GM21529 (cell line): Measurements from ENCODE around the gene CYRIA.

ENCODE experiments used
- ATAC-seq: cut with Tn5 transposase; IDR thresholded peaks from one replicate; pipeline ENCODE4 v1.9.1; 2021; ENCODE audit not compliant: unreplicated experiment

Gene CYRIA

DNA sequence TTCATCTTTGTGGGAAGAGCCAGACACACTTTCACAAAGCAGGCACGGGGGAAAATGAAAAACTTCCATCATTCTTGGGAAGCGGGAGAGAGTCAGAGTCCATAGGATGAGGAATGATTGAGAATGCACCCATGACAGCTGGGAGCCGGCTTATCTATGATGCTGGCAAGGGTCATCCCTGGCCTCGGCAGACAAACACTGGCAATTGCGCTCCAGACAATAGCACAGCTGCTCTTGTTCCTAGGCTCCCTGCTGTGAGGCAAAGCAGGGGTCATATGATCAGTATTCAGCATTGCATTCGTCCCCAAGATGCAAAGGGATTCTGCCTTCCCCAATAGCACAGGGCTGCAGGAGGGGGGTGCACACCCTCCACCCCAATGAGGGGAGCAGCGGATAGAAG is 33.0 kb downstream of the CYRIA start:
- no peak for ATAC-seq

GRCh38 chr2:16630463-16630862 is 35.2 kb downstream of the CYRIA start:
- ATAC-seq: no peak

GRCh38 chr2:16629770-16630169 is 35.9 kb downstream of the CYRIA start:
- ATAC-seq: no peak

DNA sequence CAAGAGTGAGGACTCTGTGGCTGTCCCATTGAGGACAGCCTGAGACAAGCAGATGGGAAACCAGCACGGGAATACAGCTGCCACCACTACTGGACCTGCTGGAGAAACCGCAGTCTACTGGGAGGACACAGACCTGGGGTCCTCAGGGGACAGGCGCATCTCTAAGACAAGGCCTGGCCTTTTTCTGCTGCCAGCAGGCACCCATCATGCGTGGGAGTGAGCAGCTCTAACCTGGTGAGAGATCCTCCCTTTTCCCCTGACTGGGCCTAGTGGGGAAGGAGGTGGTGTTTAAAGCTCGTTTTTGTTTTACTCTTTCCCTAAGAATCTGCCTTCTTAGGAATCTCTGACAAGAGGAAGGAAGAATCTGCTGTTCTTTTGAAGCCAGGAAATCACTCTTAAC is 36.6 kb downstream of the CYRIA start:
- ATAC-seq: no peak

DNA sequence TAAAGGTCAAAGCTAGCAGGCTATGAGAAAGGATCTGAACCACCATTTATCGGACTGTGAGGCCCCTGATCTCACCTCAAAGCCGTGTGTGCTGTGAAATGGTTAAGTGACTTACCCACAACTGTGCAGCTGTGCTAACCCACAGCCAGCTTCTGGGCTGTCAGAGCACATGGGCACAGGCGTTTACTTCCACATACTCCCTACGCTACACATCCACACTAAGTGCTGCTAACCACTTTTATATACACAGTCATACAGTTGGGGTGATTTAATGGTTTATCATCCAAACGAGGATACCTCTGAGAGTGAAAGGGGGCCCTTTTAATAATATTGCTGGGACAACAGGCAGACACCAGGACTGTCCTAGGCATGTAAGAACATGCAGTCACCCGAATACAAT is 37.3 kb downstream of the CYRIA start:
- ATAC-seq: no peak

GRCh38 chr2:16626997-16627605 is 38.5 kb downstream of the CYRIA start:
- no peak for ATAC-seq

- no peak for ATAC-seq
Measured at GRCh38 chr2:16626497-16626896, 39.1 kb downstream of the CYRIA start.

GRCh38 chr2:16625759-16626158 is 39.9 kb downstream of the CYRIA start:
- peak; percentile 69 for ATAC-seq

- ATAC-seq: peak; percentile 14
Measured at GRCh38 chr2:16625201-16625729, 40.4 kb downstream of the CYRIA start.

GRCh38 chr2:16624436-16624780 is 41.2 kb downstream of the CYRIA start:
- no peak for ATAC-seq

DNA sequence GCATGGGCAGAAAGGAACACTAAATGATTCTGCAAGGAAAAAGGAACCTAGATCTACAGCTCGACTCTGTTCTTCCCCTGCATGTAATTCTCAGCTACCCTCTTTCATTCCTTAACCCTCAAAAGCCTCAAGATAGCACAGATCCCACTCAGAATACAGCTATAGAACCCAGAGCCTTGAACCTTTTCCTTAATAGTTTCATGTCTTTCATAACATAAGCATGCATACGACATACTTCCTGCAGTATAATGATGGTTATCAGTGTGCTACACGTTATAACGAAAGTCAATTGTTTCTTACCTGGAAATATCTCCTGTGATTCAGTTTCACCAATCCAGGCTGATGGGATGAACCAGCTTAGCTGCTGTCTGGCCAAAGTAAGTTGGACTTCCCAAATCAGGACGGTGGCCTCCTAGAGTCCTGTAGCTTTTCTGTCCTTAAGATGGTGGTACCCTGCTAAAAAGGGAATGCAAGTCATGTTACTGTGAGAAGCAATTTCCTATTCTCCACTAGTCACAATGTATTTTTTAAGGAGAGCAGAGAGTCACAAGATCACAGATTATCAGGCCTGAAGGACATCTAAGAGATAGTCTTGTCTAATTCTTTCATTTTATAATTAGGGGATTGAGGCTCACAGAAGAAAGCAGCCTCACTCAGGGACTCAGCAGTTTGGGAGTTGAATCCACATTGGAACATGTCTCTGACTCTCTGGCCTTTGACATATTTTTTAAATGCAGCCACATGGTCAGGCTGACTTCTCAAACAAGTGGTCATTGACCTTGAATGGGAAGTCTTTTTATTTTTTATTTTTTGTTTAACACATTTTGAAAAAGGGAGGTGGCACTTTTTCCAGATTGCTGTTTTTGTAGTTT is 41.8 kb downstream of the CYRIA start:
- ATAC-seq: no peak

GRCh38 chr2:16623031-16623430 is 42.6 kb downstream of the CYRIA start:
- no peak for ATAC-seq

DNA sequence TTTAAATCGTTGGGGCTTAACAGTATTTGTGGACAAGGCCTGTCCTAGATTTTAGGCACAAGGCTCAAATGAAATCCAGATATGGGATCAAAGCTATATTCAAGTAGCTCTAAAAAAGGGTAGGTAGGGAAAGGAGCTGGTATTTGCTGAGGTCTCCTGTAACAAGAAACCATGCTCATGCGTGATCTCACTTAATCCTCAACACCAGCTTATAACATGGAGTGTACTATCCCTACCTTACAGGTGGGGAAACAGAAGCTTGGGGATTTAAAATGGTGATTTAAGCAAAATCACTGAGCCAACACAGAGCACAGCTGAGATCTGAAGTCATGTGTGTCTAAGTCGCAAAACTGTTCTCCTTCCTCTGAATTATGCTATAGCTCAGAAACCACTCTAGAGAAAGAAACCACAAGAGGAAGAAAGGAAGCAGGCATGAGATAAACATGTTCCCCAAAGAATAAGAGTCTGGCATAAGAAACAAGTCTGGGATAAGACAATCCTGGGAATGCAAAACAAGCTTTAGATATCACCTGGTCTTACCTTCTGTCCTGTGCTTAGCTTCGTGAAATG is 43.1 kb downstream of the CYRIA start:
- no peak for ATAC-seq

GRCh38 chr2:16621316-16621715 is 44.3 kb downstream of the CYRIA start:
- ATAC-seq: no peak

DNA sequence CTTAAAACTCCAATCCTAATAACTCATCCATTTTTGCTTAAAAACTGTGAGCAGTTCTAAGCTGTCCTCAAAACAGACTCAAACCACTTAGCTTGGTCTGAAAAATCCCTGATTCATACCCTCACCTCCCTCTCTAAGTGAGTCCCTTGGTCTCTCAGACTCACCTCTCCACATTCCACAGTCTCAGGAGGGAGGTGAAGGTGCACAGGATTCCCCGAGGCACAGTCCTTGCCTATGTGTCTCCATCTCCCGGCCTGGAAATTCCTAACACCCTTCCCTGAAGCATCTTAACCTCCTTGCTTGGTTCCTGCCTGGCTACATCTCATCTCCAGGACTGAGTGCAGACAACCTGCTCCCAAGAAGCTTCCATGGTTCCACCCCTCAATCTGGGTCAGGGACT is 45.0 kb downstream of the CYRIA start:
- ATAC-seq: no peak

- ATAC-seq: no peak
Measured at GRCh38 chr2:16619576-16620245, 45.9 kb downstream of the CYRIA start.

GRCh38 chr2:16617282-16618266 is 48.1 kb downstream of the CYRIA start:
- no peak for ATAC-seq
